Dermis microvascular lymphatic vessel endothelial cell (primary cell): Measurements from ENCODE around the gene RRBP1. TPM values are rescaled to one million over a fixed set of nuclear protein-coding genes. Genes with fewer than 3 reads are reported as not detected.
"Not testable (repeated sequence)": the region's sequence is repeated elsewhere in the genome, so short reads cannot be mapped to it uniquely, and the experiment has no call there.

ENCODE experiments used
- DNase-seq, 2 donors: peaks; one replicate each; pipeline versions ENCODE4 v3.0.0 to v3.0.0-alpha.2; 2010; ENCODE audit warnings: low read depth in 2 of 2
- total RNA-seq: library from RNA; depleted of rRNA; stranded (reverse); fragments of >200 nt; gene quantifications from 2 replicates; pipeline ENCODE4 v1.2.1, GENCODE V29; 2014

RRBP1 gene
- total RNA-seq, 1 donor from 2014 or later = 41.6 TPM

DNA sequence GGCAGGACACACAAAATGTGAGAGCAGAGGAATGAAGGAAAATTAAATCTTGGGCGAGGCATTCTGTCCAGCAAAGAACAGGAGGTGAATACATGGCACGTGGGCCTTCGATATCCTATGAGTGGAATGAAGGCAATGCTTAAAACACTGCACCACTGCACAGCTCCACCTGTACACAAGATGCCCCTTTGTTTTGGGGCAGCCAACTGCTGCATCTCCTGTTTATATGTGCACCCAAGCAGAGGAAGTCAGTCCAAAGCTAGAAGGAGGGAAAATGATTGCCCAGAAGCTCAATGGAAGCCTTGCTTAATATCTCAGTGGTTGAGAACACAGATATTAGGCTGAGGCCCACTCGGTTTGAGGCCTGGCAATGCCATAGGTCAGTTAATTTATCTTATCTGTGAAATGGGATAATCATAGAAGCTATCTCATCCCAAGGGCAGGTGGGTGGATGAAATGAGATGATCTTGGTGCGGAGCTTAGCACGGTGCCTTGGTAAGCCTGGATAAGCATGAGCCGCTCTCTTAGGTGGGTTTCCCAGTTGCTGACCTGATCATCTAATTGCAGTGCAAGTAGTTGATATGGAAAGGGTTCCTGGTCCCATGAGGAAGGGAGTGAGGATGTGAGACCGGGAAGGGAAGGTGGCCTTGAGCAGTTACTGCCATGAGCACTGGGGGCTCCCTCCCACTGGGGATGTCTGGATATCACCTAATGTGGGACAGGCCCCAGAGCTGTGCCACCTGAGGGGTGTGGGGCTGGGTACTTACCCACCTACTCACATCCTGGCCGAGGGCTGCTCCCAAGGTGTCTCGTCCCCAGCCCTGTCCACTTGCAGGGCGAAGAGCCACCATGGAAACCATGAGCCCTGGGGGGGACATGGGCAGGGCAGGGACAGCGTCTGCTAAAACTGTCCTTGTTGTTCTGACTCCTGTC is 27.6 kb upstream of the RRBP1 start:
- no peak for DNase-seq

DNA sequence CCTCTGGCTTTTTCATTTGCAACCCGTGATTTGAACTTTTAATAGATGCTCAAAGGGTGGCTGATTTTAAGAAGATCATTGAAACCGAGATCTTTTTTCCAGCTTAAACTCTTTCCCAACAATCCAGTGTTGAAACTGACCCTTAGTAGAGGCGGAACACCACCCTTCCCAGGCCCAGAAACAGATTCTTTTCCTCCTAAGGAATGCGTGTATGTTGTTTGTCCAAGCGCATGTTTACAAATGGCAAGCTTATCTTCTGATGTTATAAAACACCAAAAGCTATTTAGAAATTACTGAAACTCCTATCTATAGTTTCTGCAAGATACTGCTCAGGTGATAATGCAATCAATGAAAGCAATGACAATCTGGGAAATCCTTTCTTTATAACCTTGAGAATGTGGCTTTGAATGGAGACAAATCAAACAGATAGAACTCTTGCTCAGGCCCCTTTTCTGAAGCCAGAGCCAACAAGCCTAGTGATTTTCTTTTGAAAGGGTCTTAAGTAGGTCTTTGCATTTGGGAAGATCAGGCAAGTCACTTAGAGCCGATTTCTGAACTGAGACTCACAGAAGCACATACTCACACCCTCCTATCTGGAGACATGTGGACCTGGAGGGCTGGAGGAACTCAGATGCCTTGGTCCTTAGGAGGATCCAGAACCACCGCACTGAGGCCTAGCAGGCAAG is 26.8 kb upstream of the RRBP1 start:
- DNase-seq = no peak

DNA sequence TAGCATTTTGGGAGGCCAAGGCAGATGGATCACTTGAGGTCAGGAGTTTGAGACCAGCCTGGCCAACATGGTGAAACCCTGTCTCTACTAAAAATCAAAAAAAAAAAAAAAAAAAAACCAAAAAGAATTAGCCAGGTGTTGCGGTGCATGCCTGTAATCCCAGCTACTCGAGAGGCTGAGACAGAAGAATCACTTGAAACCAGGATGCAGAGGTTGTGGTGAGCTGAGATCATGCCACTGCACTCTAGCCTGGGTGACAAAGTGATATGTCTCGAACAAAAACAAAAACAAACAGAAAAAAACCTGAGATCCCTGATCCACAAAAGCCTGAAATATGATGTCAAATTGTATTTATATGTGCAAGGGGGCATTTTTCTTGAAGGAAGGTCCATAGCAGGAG is 25.9 kb upstream of the RRBP1 start:
- not testable (repeated sequence) for DNase-seq

- no peak for DNase-seq
These were observed 24.6 kb upstream of the RRBP1 start for GRCh38 chr20:17706632-17707031.

- no peak for DNase-seq
These were observed 23.9 kb upstream of the RRBP1 start for GRCh38 chr20:17705916-17706315.

DNA sequence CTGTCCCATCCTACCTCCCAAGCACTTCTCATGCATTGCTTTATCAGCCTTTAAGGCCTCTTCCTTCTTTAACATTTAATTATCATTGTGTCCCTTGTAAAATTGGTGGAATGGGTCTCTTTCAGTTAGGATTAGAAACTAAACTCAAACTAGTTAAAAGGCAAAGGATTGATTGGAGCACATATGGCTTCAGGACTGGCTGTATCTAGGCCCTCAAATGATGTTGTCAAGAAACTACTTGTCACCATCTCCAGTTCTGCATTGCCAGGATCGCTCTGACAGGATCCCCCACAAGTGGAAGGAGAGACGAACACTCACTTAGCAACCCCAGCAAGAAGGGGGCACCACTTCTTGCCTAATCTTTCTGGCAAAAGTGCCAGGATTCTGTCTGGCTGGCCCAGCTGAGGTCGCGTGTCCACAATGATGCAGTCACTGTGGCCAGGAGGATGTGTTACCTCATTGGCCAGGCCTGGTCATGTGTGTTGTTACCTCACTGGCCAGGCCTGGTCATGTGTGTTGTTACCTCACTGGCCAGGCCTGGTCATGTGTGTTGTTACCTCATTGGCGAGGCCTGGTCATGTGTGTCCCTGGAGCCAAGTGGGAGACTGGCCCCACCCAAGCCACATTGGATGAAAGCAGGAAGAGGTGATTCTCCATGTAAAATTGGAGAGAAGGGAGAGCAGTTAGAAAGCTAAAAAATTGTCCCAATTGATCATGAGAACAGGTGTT is 22.7 kb upstream of the RRBP1 start:
- DNase-seq = no peak

DNA sequence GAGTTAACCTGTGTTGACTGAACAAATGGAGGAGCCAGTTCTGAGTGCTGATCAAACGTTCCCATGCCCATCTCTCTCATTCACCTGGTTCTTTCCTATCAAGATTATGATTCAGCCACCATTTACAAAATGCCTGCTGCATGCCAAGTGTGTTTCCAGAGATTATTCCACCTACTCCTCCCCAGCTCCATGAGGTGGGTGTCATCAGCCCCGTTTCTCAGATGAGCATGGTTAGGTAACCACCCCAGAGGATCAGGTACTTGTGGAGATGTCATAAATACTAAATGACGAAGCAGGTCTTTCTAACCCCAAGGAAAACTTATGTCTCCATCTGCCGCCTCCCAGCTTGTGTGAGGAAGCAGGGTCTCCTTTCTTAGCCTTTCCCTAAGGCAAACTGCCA is 19.8 kb upstream of the RRBP1 start:
- no peak for DNase-seq

- no peak for DNase-seq
These were observed 18.6 kb upstream of the RRBP1 start for GRCh38 chr20:17700637-17701036.

GRCh38 chr20:17699931-17700351 is 17.9 kb upstream of the RRBP1 start, which contains the start of gene BANF2:
BANF2 (plus strand) TSS chr20:17699966; CDS start chr20:17725026, 25,060 bp downstream.
- no peak for DNase-seq

DNA sequence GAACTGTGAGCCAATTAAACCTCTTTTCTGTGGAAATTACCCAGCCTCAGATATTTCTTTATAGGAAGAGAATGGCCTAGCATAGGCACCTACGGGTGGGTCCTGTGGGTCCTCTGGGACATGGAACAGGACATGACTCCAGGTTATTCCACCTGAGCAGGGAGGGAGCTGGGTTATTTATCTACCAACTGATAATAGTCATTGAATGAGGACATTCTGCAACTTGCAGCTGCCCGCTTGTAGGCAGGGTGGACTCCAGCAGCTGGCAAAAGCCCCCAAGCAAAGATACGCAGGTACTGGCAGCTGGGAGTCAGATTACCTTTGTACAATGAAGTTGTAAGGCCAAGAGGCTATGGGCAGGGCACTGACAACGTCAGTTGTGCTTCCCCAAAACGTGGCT is 16.3 kb upstream of the RRBP1 start:
- no peak for DNase-seq

DNA sequence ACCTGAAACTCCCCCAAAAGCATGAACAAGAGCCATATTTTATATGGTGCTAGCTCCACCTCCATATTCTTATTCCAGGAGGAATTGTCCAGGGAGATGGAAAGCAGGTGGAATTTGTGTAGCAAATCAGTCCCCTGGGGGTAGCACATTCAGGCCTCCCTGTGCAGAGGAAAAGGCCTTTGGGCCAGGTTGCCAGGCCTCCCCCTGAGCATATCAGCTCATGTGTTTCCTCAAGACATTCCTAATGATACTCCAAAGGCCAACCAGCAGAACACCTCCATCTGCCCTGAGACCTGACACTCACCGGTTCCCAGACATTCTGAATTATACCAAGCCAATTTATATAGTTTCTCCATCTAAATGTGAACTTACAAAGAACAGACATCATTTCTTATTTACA is 15.1 kb upstream of the RRBP1 start:
- DNase-seq = no peak

- no peak for DNase-seq
These were observed 14.2 kb upstream of the RRBP1 start for GRCh38 chr20:17696287-17696686.

- DNase-seq = no peak
These were observed 12.7 kb upstream of the RRBP1 start for GRCh38 chr20:17694767-17695166.

GRCh38 chr20:17693444-17694001 is 11.5 kb upstream of the RRBP1 start:
- DNase-seq = no peak

- no peak for DNase-seq
These were observed 9.7 kb upstream of the RRBP1 start for GRCh38 chr20:17691758-17692157.

DNA sequence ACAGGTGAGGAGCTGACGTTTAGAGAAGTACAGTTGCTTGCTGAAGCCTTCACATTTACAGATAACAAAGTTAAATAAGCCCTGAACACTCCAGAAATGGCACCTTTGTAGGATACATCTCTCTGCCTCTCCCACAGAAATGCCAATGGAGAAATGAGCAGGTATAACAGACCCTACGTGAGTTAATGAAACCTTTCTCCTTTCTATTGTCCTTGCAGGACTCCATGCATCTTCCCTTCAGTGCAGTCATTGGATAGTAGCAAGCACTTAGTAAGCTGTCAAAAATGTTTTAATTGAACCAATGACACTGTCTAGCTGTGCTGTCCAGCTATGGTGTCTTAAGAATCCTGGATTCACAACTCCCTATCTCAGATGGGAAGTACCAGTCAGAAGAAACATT is 8.1 kb upstream of the RRBP1 start:
- DNase-seq = no peak

DNA sequence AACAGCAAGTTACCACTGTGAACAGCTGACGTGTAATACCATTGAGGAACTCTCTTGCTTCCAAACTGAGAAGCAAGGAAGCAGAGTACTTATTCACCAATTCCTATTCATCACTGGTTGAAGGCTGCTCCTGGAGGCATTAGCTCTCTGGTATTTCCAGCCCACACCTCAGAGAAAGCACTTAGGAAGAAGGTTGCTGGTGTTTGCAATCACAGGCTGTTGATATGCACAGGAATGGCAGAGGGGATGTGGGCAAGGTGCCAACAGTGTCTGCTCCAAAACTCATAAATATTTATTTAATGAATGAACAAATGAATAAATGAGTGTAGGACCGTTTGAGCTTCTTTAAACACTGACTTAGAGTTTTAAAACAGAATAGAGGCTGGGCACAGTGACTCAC is 6.9 kb upstream of the RRBP1 start:
- DNase-seq = peak in 1 of 2 donors; percentile 56

GRCh38 chr20:17687800-17688199 is 5.8 kb upstream of the RRBP1 start:
- no peak for DNase-seq

GRCh38 chr20:17685168-17685567 is 3.1 kb upstream of the RRBP1 start:
- no peak for DNase-seq

GRCh38 chr20:17684077-17684888 is 2.2 kb upstream of the RRBP1 start:
- no peak for DNase-seq
